Activated CD4-positive, CD25-positive, alpha-beta regulatory T cell treated with anti-CD3 and anti-CD28 coated beads, Interleukin-2, amount 50 U/mL, for 72 hours (primary cell): Measurements from ENCODE around the gene PHKA1.
"Not testable (repeated sequence)": the region's sequence is repeated elsewhere in the genome, so short reads cannot be mapped to it uniquely, and the experiment has no call there.

Experiments
- DNase-seq: peaks from one replicate; pipeline ENCODE4 v3.0.0; 2021

The PHKA1 gene

GRCh38 chrX:72663737-72664136 is 50.4 kb downstream of the PHKA1 start:
- no peak for DNase-seq

GRCh38 chrX:72662020-72662747 is 51.9 kb downstream of the PHKA1 start:
- no peak for DNase-seq

- DNase-seq: no peak
Measured at GRCh38 chrX:72659723-72660122, 54.4 kb downstream of the PHKA1 start.

GRCh38 chrX:72652082-72652481 is 62.0 kb downstream of the PHKA1 start:
- no peak for DNase-seq

GRCh38 chrX:72644946-72645345 is 69.2 kb downstream of the PHKA1 start:
- no peak for DNase-seq

- DNase-seq: no peak
Measured at GRCh38 chrX:72641611-72642010, 72.5 kb downstream of the PHKA1 start.

- no peak for DNase-seq
Measured at GRCh38 chrX:72635930-72636329, 78.2 kb downstream of the PHKA1 start.

GRCh38 chrX:72634331-72634730 is 79.8 kb downstream of the PHKA1 start:
- no peak for DNase-seq

- no peak for DNase-seq
Measured at GRCh38 chrX:72630185-72630584, 83.9 kb downstream of the PHKA1 start.

- no peak for DNase-seq
Measured at GRCh38 chrX:72624194-72624593, 89.9 kb downstream of the PHKA1 start.

GRCh38 chrX:72621625-72622485 is 92.3 kb downstream of the PHKA1 start:
- no peak for DNase-seq

GRCh38 chrX:72621163-72621562 is 92.9 kb downstream of the PHKA1 start:
- DNase-seq: no peak

GRCh38 chrX:72620550-72621145 is 93.5 kb downstream of the PHKA1 start:
- DNase-seq: peak; percentile 30

GRCh38 chrX:72609313-72609712 is 104.8 kb downstream of the PHKA1 start:
- DNase-seq: no peak

- DNase-seq: no peak
Measured at GRCh38 chrX:72604705-72605104, 109.4 kb downstream of the PHKA1 start.

GRCh38 chrX:72604112-72604511 is 110.0 kb downstream of the PHKA1 start:
- DNase-seq: no peak

GRCh38 chrX:72591038-72591437 is 123.1 kb downstream of the PHKA1 start:
- DNase-seq: not testable (repeated sequence)

GRCh38 chrX:72584163-72584562 is 129.9 kb downstream of the PHKA1 start:
- no peak for DNase-seq

GRCh38 chrX:72576141-72576894 is 137.8 kb downstream of the PHKA1 start:
- DNase-seq: no peak

- no peak for DNase-seq
Measured at GRCh38 chrX:72573158-72573511, 141.0 kb downstream of the PHKA1 start.

- DNase-seq: peak; percentile 33
Measured at GRCh38 chrX:72572248-72573157, 141.6 kb downstream of the PHKA1 start, which contains the start of gene HDAC8. Gene HDAC8 (minus strand): TSS chrX:72572843. CDS start chrX:72572761, 82 bp downstream.

GRCh38 chrX:72569786-72570185 is 144.3 kb downstream of the PHKA1 start:
- no peak for DNase-seq
